Activated B cell treated with CpG ODN at 0.5 μM for 24 hours (primary cell): Measurements from ENCODE around the gene LEP. TPM values are rescaled to one million over a fixed set of nuclear protein-coding genes. Genes with fewer than 3 reads are reported as not detected.
"Not testable (repeated sequence)": the region's sequence is repeated elsewhere in the genome, so short reads cannot be mapped to it uniquely, and the experiment has no call there.

Source experiments
- ATAC-seq: fragments of 200-7000 bp; cut with Tn5 transposase; one replicate; pipeline ENCODE4 v1.10.0; 2021; ENCODE audit warnings: low read depth, mild to moderate bottlenecking, moderate library complexity
- CTCF ChIA-PET: fragments of 350-600 bp; sonication (Branson Sonifier 250); formaldehyde crosslinking; loops from one replicate; lab custom pipeline; 2021; ENCODE audit warnings: antibody characterized with exemption; lab: Charles Lee
- POLR2A ChIA-PET: fragments of 350-600 bp; sonication (Branson Sonifier 250); formaldehyde crosslinking; loops from one replicate; lab custom pipeline; 2021; ENCODE audit warnings: antibody characterized with exemption; lab: Charles Lee
- DNase-seq: peaks from one replicate; pipeline ENCODE4 v3.0.0; 2022
- H3K27ac Mint-ChIP-seq: one replicate; pipeline ENCODE4 v1.8.0; 2020; ENCODE audit warnings: mixed read lengths
- H3K27me3 Mint-ChIP-seq: one replicate; pipeline ENCODE4 v1.8.0; 2021; ENCODE audit warnings: mixed read lengths
- H3K36me3 Mint-ChIP-seq: one replicate; pipeline ENCODE4 v1.8.0; 2021; ENCODE audit warnings: low read depth, mixed read lengths
- H3K4me1 Mint-ChIP-seq: one replicate; pipeline ENCODE4 v1.8.0; 2021; ENCODE audit warnings: mixed read lengths
- H3K4me3 Mint-ChIP-seq: one replicate; pipeline ENCODE4 v1.8.0; 2020; ENCODE audit warnings: mild to moderate bottlenecking, mixed read lengths
- H3K9me3 Mint-ChIP-seq: one replicate; pipeline ENCODE4 v1.8.0; 2020; ENCODE audit warnings: mixed read lengths
- CTCF ChIP-seq: fragments of 200-600 bp; IDR thresholded peaks from one replicate; pipeline ENCODE4 v1.8.0; 2022; ENCODE audit warnings: antibody characterized with exemption, mild to moderate bottlenecking
- intact Hi-C: fragments of 100-400 bp; cut with micrococcal nuclease; formaldehyde crosslinking; loops from one replicate; pipeline ENCODE4 v1.15.1; 2024
- total RNA-seq: library from RNA; stranded (reverse); gene quantifications from 2 replicates; pipeline ENCODE4 v1.2.3, GENCODE V29; 2022

Gene LEP
- total RNA-seq, 1 donor from 2014 or later, result not detected

DNA sequence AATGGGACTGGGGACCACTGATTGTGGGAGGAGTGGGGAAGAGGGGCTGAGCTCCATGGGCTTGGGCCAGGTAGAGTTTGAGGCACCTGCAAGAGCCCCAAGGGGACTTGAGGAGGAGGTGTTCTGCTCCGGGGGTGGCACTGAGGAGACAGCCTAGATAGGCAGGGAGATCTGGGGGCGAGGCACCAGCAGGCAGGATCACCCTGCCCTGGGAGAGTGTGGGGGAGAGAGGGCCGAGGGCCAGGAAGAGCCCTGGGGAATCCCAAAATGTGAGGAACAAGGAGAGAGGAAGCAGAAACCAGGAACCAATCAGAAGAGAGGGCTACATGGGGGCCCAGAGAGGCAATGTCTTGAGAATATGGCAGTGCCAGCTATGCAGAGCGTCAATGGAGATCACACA, 34.6 kb downstream of the LEP start:
- TF ChIP-seq CTCF, result no peak
- H3K27ac Mint-ChIP-seq, result no peak overlapping the region
- H3K36me3 Mint-ChIP-seq, result peaks cover 3% of the 10 kb centered on the region
- intact Hi-C loops, result no loop called here
- CTCF ChIA-PET, result no interaction called here
- peaks cover 3% of the 10 kb centered on the region for H3K4me1 Mint-ChIP-seq
- DNase-seq, result no peak
- POLR2A ChIA-PET, result no interaction called here
- no peak overlapping the region for H3K4me3 Mint-ChIP-seq
- peaks cover 17% of the 10 kb centered on the region for H3K9me3 Mint-ChIP-seq
- no peak for ATAC-seq
- peaks cover 13% of the 10 kb centered on the region for H3K27me3 Mint-ChIP-seq

GRCh38 chr7:128278366-128278765, 37.3 kb downstream of the LEP start:
- no peak for TF ChIP-seq CTCF
- no peak for DNase-seq
- Mint-ChIP-seq H3K27me3 (no peaks in the 10 kb centered on the region), H3K36me3 (peaks cover 4% of the 10 kb centered on the region), H3K4me1 (no peaks in the 10 kb centered on the region), H3K9me3 (peaks cover 22% of the 10 kb centered on the region), H3K4me3 (no peak overlapping the region), H3K27ac (no peak overlapping the region)
- CTCF ChIA-PET, result interaction anchor here (0.6 kb wide), 1 partner anchor 17 kb away, joined by 3 read pairs; no protein-coding TSS in a partner anchor
- intact Hi-C loops, result no loop called here
- ATAC-seq, result no peak
- POLR2A ChIA-PET, result no interaction called here

- DNase-seq, result no peak
- ChIA-PET POLR2A (no interaction called here), CTCF (no interaction called here)
- Mint-ChIP-seq H3K4me1 (no peaks in the 10 kb centered on the region), H3K9me3 (peaks cover 22% of the 10 kb centered on the region), H3K4me3 (no peak overlapping the region), H3K36me3 (peaks cover 4% of the 10 kb centered on the region), H3K27ac (no peak overlapping the region), H3K27me3 (no peaks in the 10 kb centered on the region)
- TF ChIP-seq CTCF, result no peak
- ATAC-seq, result no peak
- intact Hi-C loops, result no loop called here
Observed at GRCh38 chr7:128279124-128279713, 38.1 kb downstream of the LEP start.

DNA sequence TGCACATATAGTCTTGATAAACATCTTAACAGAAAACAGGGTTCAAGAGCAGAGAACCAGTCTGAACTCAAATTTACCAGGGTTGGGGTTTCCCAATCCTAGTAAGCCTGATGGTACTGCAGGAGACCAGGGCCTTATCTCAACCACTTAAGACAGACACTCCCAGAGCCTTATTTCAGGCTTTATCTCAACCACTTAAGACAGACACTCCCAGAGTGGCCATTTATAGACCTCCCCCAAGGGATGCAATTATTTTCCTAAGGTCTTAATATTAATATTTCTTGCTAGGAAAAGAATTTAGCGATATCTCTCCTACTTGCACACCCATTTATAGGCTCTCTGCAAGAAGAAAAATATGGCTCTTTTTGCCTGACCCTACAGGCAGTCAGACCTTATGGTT, 39.4 kb downstream of the LEP start:
- DNase-seq, H3K27ac Mint-ChIP-seq, POLR2A ChIA-PET, ATAC-seq, H3K27me3 Mint-ChIP-seq, H3K4me3 Mint-ChIP-seq, CTCF ChIA-PET, H3K36me3 Mint-ChIP-seq, intact Hi-C loops, H3K4me1 Mint-ChIP-seq: not testable (repeated sequence)
- peaks cover 22% of the 10 kb centered on the region for H3K9me3 Mint-ChIP-seq

DNA sequence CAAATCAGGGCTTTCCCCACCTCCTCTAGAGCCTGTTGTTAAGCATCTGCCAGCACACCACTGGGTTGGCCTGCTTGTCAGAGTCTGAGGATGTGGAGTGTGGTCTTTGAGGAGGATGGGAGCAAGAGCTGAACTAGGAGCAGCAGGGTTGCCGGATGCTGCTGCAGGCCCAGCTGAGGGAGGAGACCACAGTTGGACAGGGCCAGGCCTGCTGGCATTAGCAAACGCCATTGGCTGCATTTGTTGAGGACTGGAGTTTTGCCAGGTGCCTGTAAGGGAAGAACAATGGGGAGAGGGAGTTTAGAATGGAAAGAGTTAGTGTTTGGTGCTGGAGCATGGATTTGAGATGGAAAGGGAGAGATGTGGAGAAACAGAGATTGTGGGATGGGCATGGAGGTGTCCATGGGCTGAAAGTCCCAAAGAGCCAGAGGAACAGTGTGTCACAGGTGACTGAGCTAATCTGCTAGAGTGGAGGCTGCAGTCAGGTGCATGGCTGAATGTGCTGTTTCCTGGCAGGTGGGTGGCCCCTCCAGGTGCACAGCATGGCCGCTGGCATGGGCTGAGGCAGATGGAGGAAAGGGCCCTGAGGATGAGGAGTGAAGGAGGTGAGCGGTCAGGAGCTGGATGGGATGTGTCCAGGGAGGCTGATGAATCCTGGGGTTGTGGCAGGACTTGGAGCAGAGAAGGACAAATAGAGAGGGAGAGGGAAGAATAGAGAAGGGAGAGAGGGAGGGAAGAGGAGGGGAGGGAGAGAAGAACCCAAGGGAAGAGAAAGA, 40.7 kb downstream of the LEP start:
- H3K36me3 Mint-ChIP-seq, result peaks cover 6% of the 10 kb centered on the region
- DNase-seq (no peak), ATAC-seq (no peak)
- CTCF ChIA-PET, result no interaction called here
- no peak for TF ChIP-seq CTCF
- no peaks in the 10 kb centered on the region for H3K4me1 Mint-ChIP-seq
- peaks cover 22% of the 10 kb centered on the region for H3K9me3 Mint-ChIP-seq
- H3K27ac Mint-ChIP-seq, result no peak overlapping the region
- intact Hi-C loops, result no loop called here
- POLR2A ChIA-PET, result no interaction called here
- no peak overlapping the region for H3K4me3 Mint-ChIP-seq
- no peaks in the 10 kb centered on the region for H3K27me3 Mint-ChIP-seq
